Endothelial cell of hepatic sinusoid (primary cell): ENCODE data around the gene SETD3.

Source experiments
- in situ Hi-C: cut with HindIII; loops from 2 replicates; pipeline ENCODE4 v1.10.0; 2017; ENCODE audit warnings: low sequenced_read_pairs

SETD3 gene

GRCh38 chr14:99516871-99517642, 36.4 kb upstream of the SETD3 start:
- in situ Hi-C loops = no loop called here

GRCh38 chr14:99516156-99516870, 35.7 kb upstream of the SETD3 start:
- in situ Hi-C loops = no loop called here

- in situ Hi-C loops = no loop called here
Measured at GRCh38 chr14:99515301-99516155, 34.9 kb upstream of the SETD3 start.

GRCh38 chr14:99514552-99515300, 34.1 kb upstream of the SETD3 start:
- in situ Hi-C loops = no loop called here

GRCh38 chr14:99513946-99514551, 33.4 kb upstream of the SETD3 start:
- in situ Hi-C loops = no loop called here

GRCh38 chr14:99513183-99513694, 32.6 kb upstream of the SETD3 start:
- in situ Hi-C loops = no loop called here

- in situ Hi-C loops = no loop called here
Measured at GRCh38 chr14:99512571-99513182, 32.0 kb upstream of the SETD3 start.

- in situ Hi-C loops = no loop called here
Measured at GRCh38 chr14:99512110-99512449, 31.4 kb upstream of the SETD3 start.

- in situ Hi-C loops = no loop called here
Measured at GRCh38 chr14:99511421-99512109, 30.9 kb upstream of the SETD3 start.

- in situ Hi-C loops = no loop called here
Measured at GRCh38 chr14:99510556-99511139, 30.0 kb upstream of the SETD3 start.

- in situ Hi-C loops = loop anchor here (10.0 kb wide), 1 partner anchor 175 kb away; the partner anchor contains the start of gene CYP46A1
Measured at GRCh38 chr14:99509871-99510555, 29.4 kb upstream of the SETD3 start.

- in situ Hi-C loops = loop anchor here (10.0 kb wide), 1 partner anchor 176 kb away; the partner anchor contains the start of gene CYP46A1
Measured at GRCh38 chr14:99508896-99509629, 28.4 kb upstream of the SETD3 start.

GRCh38 chr14:99507860-99508640, 27.4 kb upstream of the SETD3 start:
- in situ Hi-C loops = loop anchor here (10.0 kb wide), 1 partner anchor 177 kb away; the partner anchor contains the start of gene CYP46A1

GRCh38 chr14:99506276-99506675, 25.6 kb upstream of the SETD3 start:
- in situ Hi-C loops = loop anchor here (10.0 kb wide), 1 partner anchor 179 kb away; the partner anchor contains the start of gene CYP46A1

GRCh38 chr14:99505089-99505488, 24.4 kb upstream of the SETD3 start:
- in situ Hi-C loops = loop anchor here (10.0 kb wide), 1 partner anchor 180 kb away; the partner anchor contains the start of gene CYP46A1

GRCh38 chr14:99503848-99504453, 23.3 kb upstream of the SETD3 start:
- in situ Hi-C loops = loop anchor here (10.0 kb wide), 1 partner anchor 181 kb away; the partner anchor contains the start of gene CYP46A1
